HepG2 (cell line): ENCODE data around the gene OGT. TPM values are rescaled to one million over a fixed set of nuclear protein-coding genes. Genes with fewer than 3 reads are reported as not detected.

Experiments used
- BRD4 ChIP-seq: sonication (generic); formaldehyde crosslinking; IDR thresholded peaks from 2 replicates; pipeline ENCODE4 v1.4.0; 2020; ENCODE audit warnings: missing genetic modification reagents
- GPBP1L1 ChIP-seq: sonication (generic); formaldehyde crosslinking; IDR thresholded peaks from 2 replicates; pipeline ENCODE4 v1.5.0; 2020; ENCODE audit warnings: mild to moderate bottlenecking, missing genetic modification reagents
- MAFG ChIP-seq: sonication (generic); formaldehyde crosslinking; IDR thresholded peaks from 2 replicates; pipeline ENCODE4 v1.5.1; 2020; ENCODE audit warnings: mild to moderate bottlenecking, missing genetic modification reagents
- MTA1 ChIP-seq: sonication (generic); formaldehyde crosslinking; IDR thresholded peaks from 2 replicates; pipeline ENCODE4 v1.4.0; 2020; ENCODE audit warnings: missing genetic modification reagents, mild to moderate bottlenecking, borderline replicate concordance
- NCOA2 ChIP-seq: sonication (generic); formaldehyde crosslinking; IDR thresholded peaks from 2 replicates; pipeline ENCODE4 v1.8.0; 2022; ENCODE audit warnings: inconsistent platforms
- PAX8 ChIP-seq: sonication (generic); formaldehyde crosslinking; IDR thresholded peaks from 2 replicates; pipeline ENCODE4 v1.8.0; 2022; ENCODE audit warnings: mild to moderate bottlenecking, missing genetic modification reagents, borderline replicate concordance
- RFX3 ChIP-seq: IDR thresholded peaks from 2 replicates; pipeline ENCODE4 v1.6.1; 2016; ENCODE audit warnings: missing biosample characterization, missing genetic modification reagents
- TFDP2 ChIP-seq: sonication (generic); formaldehyde crosslinking; IDR thresholded peaks from 2 replicates; pipeline ENCODE4 v1.4.0; 2020; ENCODE audit warnings: missing genetic modification reagents
- ZBTB39 ChIP-seq: sonication (generic); formaldehyde crosslinking; IDR thresholded peaks from 2 replicates; pipeline ENCODE4 v1.5.0; 2020; ENCODE audit warnings: missing genetic modification reagents
- ZBTB40 ChIP-seq, 2 experiments: fragments of 450-650 bp in 1 of 2; sonication (generic) in 1 of 2; formaldehyde crosslinking in 1 of 2; IDR thresholded peaks; 2 replicates each; pipeline versions ENCODE4 v1.6.1 to v1.8.0; 2016 to 2022; ENCODE audit warnings: antibody characterized with exemption in 1 of 2, mild to moderate bottlenecking in 1 of 2, missing genetic modification reagents in 1 of 2
- ZKSCAN8 ChIP-seq: IDR thresholded peaks from 2 replicates; pipeline ENCODE4 v1.6.1; 2016; ENCODE audit warnings: borderline replicate concordance, missing genetic modification reagents, missing compliant biosample characterization
- ZNF224 ChIP-seq: sonication (generic); formaldehyde crosslinking; IDR thresholded peaks from 2 replicates; pipeline ENCODE4 v1.5.0; 2020; ENCODE audit warnings: mild to moderate bottlenecking, missing genetic modification reagents
- ZNF329 ChIP-seq: sonication (generic); formaldehyde crosslinking; IDR thresholded peaks from 2 replicates; pipeline ENCODE4 v1.9.0; 2021; ENCODE audit warnings: low read depth, mild to moderate bottlenecking, missing genetic modification reagents
- ZNF777 ChIP-seq: sonication (generic); formaldehyde crosslinking; IDR thresholded peaks from 2 replicates; pipeline ENCODE4 v1.4.0; 2020; ENCODE audit warnings: missing genetic modification reagents
- ZNF816 ChIP-seq: sonication (generic); formaldehyde crosslinking; IDR thresholded peaks from 2 replicates; pipeline ENCODE4 v1.8.0; 2022; ENCODE audit warnings: missing genetic modification reagents, mild to moderate bottlenecking, borderline replicate concordance
- polyA plus RNA-seq, 8 experiments: library from polyadenylated mRNA; depleted of rRNA in 3 of 8; stranded (reverse) in 7 of 8; unstranded in 1 of 8; fragments of >200 nt; fragmentation: Illumina TruSeq in 4 of 8; extraction: Trizol in 4 of 8; gene quantifications; 2 replicates each; pipeline versions ENCODE4 v1.2.1 to v1.2.3, GENCODE V29; 2011 to 2016; ENCODE audit warnings: low read depth in 4 of 8, missing spikeins in 1 of 8, mixed read lengths in 1 of 8; ENCODE audit not compliant: insufficient read depth in 1 of 8
- total RNA-seq, 5 experiments: library from RNA; depleted of rRNA; stranded (reverse); fragments of >200 nt; fragmentation: Illumina TruSeq; extraction: Trizol; gene quantifications; 2 replicates each; pipeline ENCODE4 v1.2.3, GENCODE V29; 2016; ENCODE audit warnings: low read depth in 1 of 5

OGT gene
- total and polyA plus RNA-seq, 2 of the 13 experiments (the other 11 are each of a cell fraction or from before 2014, with no cell fraction given), result 71.7 to 463 TPM

GRCh38 chrX:71532753-71533425 lies at the start of gene OGT (continued):
- TF ChIP-seq ZBTB39 (no peak), ZNF329 (CRISPR knock-in tag) (no peak), TFDP2 (CRISPR knock-in tag) (peak; percentile 73), PAX8 (no peak), RFX3 (CRISPR knock-in tag) (no peak), ZNF816 (CRISPR knock-in tag) (no peak), MAFG (no peak), ZBTB40 (IDR thresholded peaks at IDR 0.05) (no peak), ZBTB40 (CRISPR knock-in tag; IDR thresholded peaks at IDR 0.05) (peak; percentile 68), ZKSCAN8 (no peak; the same call in 1 of the 2 replicates), BRD4 (CRISPR knock-in tag) (peak; percentile 29; the same call in 1 of the 2 replicates), ZNF777 (CRISPR knock-in tag) (no peak), MTA1 (peak; percentile 71; the same call in 1 of the 2 replicates), GPBP1L1 (CRISPR knock-in tag) (no peak), ZNF224 (CRISPR knock-in tag) (no peak), NCOA2 (CRISPR knock-in tag) (peak; percentile 54; the same call in 1 of the 2 replicates)
